HEK293 (cell line): ENCODE results near the gene DEFB125.

Experiments
- CTCF ChIA-PET: fragments of 350-600 bp; formaldehyde crosslinking; extraction: SDS; loops from one replicate; lab custom pipeline; 2021; ENCODE audit warnings: antibody characterized with exemption; lab: Yijun Ruan, JAX
- POLR2A ChIA-PET: fragments of 300-600 bp; formaldehyde crosslinking; extraction: SDS; loops from one replicate; lab custom pipeline; 2020; ENCODE audit warnings: antibody characterized with exemption, inconsistent platforms; lab: Yijun Ruan, JAX
- H3K27ac ChIP-seq: fragments of 200-500 bp; sonication (Bioruptor generic); 2 replicates; pipeline ENCODE4 v1.5.1; 2014; ENCODE audit warnings: low read depth, low read length, control low read depth, inconsistent platforms; ENCODE audit errors: extremely low read depth
- H3K36me3 ChIP-seq, 2 experiments: fragments of 200-500 bp in 1 of 2; sonication (Bioruptor generic) in 1 of 2; 1 replicate in 1 of 2; 2 replicates in 1 of 2; pipeline ENCODE4 v1.5.1; 2014 to 2017; ENCODE audit warnings: inconsistent platforms in 2 of 2, low read length in 2 of 2; ENCODE audit not compliant: control insufficient read depth in 2 of 2, insufficient read depth in 1 of 2
- H3K4me1 ChIP-seq: fragments of 200-500 bp; sonication (Bioruptor generic); 2 replicates; pipeline ENCODE4 v1.5.1; 2014; ENCODE audit warnings: mild to moderate bottlenecking, low read length, inconsistent platforms; ENCODE audit not compliant: control insufficient read depth, insufficient read depth
- H3K4me3 ChIP-seq: 2 replicates; pipeline ENCODE4 v1.5.1; 2011; ENCODE audit warnings: low read depth, mild to moderate bottlenecking, control low read depth, low read length, moderate library complexity
- H3K9me3 ChIP-seq: fragments of 200-500 bp; sonication (Bioruptor generic); 2 replicates; pipeline ENCODE4 v1.5.1; 2014; ENCODE audit warnings: low read depth, low read length, inconsistent platforms; ENCODE audit not compliant: control insufficient read depth, insufficient read depth
- ATF2 ChIP-seq: fragments of 450-650 bp; formaldehyde crosslinking; IDR thresholded peaks from 2 replicates; pipeline ENCODE4 v1.5.1; 2016; ENCODE audit warnings: missing biosample characterization, missing genetic modification characterization, low read depth
- KLF10 ChIP-seq: fragments of 450-650 bp; IDR thresholded peaks from 2 replicates; pipeline ENCODE4 v1.5.1; 2018; ENCODE audit warnings: missing biosample characterization, mild to moderate bottlenecking, missing genetic modification characterization
- PATZ1 ChIP-seq: fragments of 450-650 bp; formaldehyde crosslinking; IDR thresholded peaks from 2 replicates; pipeline ENCODE4 v1.5.1; 2016; ENCODE audit warnings: missing biosample characterization, missing genetic modification characterization
- YY1 ChIP-seq: fragments of 450-650 bp; formaldehyde crosslinking; IDR thresholded peaks from 2 replicates; pipeline ENCODE4 v1.5.1; 2018; ENCODE audit warnings: missing biosample characterization, missing genetic modification characterization
- ZBTB6 ChIP-seq: fragments of 450-650 bp; formaldehyde crosslinking; IDR thresholded peaks from 2 replicates; pipeline ENCODE4 v1.5.1; 2017; ENCODE audit warnings: missing biosample characterization, missing genetic modification characterization
- ZNF112 ChIP-seq: fragments of 450-650 bp; formaldehyde crosslinking; IDR thresholded peaks from 2 replicates; pipeline ENCODE4 v1.5.0; 2017; ENCODE audit warnings: missing biosample characterization, missing genetic modification characterization
- ZNF133 ChIP-seq: fragments of 450-650 bp; formaldehyde crosslinking; IDR thresholded peaks from 2 replicates; pipeline ENCODE4 v1.5.1; 2016; ENCODE audit warnings: missing biosample characterization, missing genetic modification characterization
- ZNF202 ChIP-seq: fragments of 450-650 bp; formaldehyde crosslinking; IDR thresholded peaks from 2 replicates; pipeline ENCODE4 v1.5.1; 2016; ENCODE audit warnings: missing biosample characterization, missing genetic modification characterization, borderline replicate concordance
- ZNF248 ChIP-seq: fragments of 450-650 bp; formaldehyde crosslinking; IDR thresholded peaks from 2 replicates; pipeline ENCODE4 v1.5.1; 2017; ENCODE audit warnings: missing biosample characterization, missing genetic modification characterization
- ZNF350 ChIP-seq: fragments of 450-650 bp; formaldehyde crosslinking; IDR thresholded peaks from 2 replicates; pipeline ENCODE4 v1.5.0; 2017; ENCODE audit warnings: missing biosample characterization, mild to moderate bottlenecking, missing genetic modification characterization
- ZNF398 ChIP-seq: fragments of 450-650 bp; formaldehyde crosslinking; IDR thresholded peaks from 2 replicates; pipeline ENCODE4 v1.5.1; 2017; ENCODE audit warnings: missing biosample characterization, missing genetic modification characterization
- ZNF404 ChIP-seq: fragments of 450-650 bp; formaldehyde crosslinking; IDR thresholded peaks from 2 replicates; pipeline ENCODE4 v1.5.1; 2017; ENCODE audit warnings: missing biosample characterization, missing genetic modification characterization
- ZNF426 ChIP-seq: fragments of 450-650 bp; formaldehyde crosslinking; IDR thresholded peaks from 2 replicates; pipeline ENCODE4 v1.5.1; 2017; ENCODE audit warnings: missing biosample characterization, missing genetic modification characterization, mild to moderate bottlenecking, inconsistent platforms, moderate library complexity
- ZNF513 ChIP-seq: fragments of 450-650 bp; IDR thresholded peaks from 2 replicates; pipeline ENCODE4 v1.5.1; 2018; ENCODE audit warnings: missing biosample characterization, missing genetic modification characterization
- ZNF530 ChIP-seq: fragments of 450-650 bp; formaldehyde crosslinking; IDR thresholded peaks from 2 replicates; pipeline ENCODE4 v1.5.1; 2016; ENCODE audit warnings: low read depth, missing biosample characterization, missing genetic modification characterization
- ZNF548 ChIP-seq: fragments of 450-650 bp; formaldehyde crosslinking; IDR thresholded peaks from 2 replicates; pipeline ENCODE4 v1.5.1; 2016; ENCODE audit warnings: missing biosample characterization, missing genetic modification characterization
- ZNF785 ChIP-seq: fragments of 450-650 bp; formaldehyde crosslinking; IDR thresholded peaks from 2 replicates; pipeline ENCODE4 v1.5.1; 2016; ENCODE audit warnings: missing biosample characterization, missing genetic modification characterization
- ZSCAN23 ChIP-seq: fragments of 450-650 bp; formaldehyde crosslinking; IDR thresholded peaks from 2 replicates; pipeline ENCODE4 v1.5.1; 2016; ENCODE audit warnings: missing biosample characterization, missing genetic modification characterization

Gene DEFB125

GRCh38 chr20:64766-65322 lies 22.6 kb upstream of the DEFB125 start:
- H3K27ac ChIP-seq, result no peak overlapping the region
- peaks cover 8% of the 10 kb centered on the region for H3K9me3 ChIP-seq
- POLR2A ChIA-PET, result no interaction called here
- H3K4me3 ChIP-seq, result no peak overlapping the region
- 0 out of 2 replicates have a peak, but pooled peaks have one; percentile 11 for TF ChIP-seq ZNF133 (tag by site-specific recombination)
- 0 out of 2 replicates have a peak, but pooled peaks have one; percentile 57 for TF ChIP-seq ZNF530
- TF ChIP-seq ZNF785, result peak; percentile 39; the same call in 1 of the 2 replicates
- TF ChIP-seq ZSCAN23 (tag by site-specific recombination), result no peak
- TF ChIP-seq ZNF350, result no peak
- H3K36me3 ChIP-seq, result no peaks in the 10 kb centered on the region; a peak in 1 of 3 replicates
- no peaks in the 10 kb centered on the region for H3K4me1 ChIP-seq
- CTCF ChIA-PET, result no interaction called here

GRCh38 chr20:77231-77630 lies 10.2 kb upstream of the DEFB125 start:
- Histone ChIP-seq H3K36me3 (no peaks in the 10 kb centered on the region), H3K4me1 (no peaks in the 10 kb centered on the region), H3K4me3 (no peak overlapping the region), H3K27ac (no peak overlapping the region), H3K9me3 (no peaks in the 10 kb centered on the region)
- ChIA-PET CTCF (no interaction called here), POLR2A (no interaction called here)
- TF ChIP-seq YY1 (tag by site-specific recombination) (no peak), ZNF202 (tag by site-specific recombination) (no peak), KLF10 (tag by site-specific recombination) (no peak), PATZ1 (no peak)

GRCh38 chr20:78338-78737 lies 9.1 kb upstream of the DEFB125 start:
- Histone ChIP-seq H3K4me3 (no peak overlapping the region), H3K4me1 (no peaks in the 10 kb centered on the region), H3K27ac (no peak overlapping the region), H3K36me3 (no peaks in the 10 kb centered on the region), H3K9me3 (no peaks in the 10 kb centered on the region)
- CTCF ChIA-PET, result no interaction called here
- POLR2A ChIA-PET, result no interaction called here
- no peak for TF ChIP-seq ZNF112 (tag by site-specific recombination)
- no peak for TF ChIP-seq ZBTB6 (tag by site-specific recombination)
- no peak for TF ChIP-seq ZNF426
- no peak for TF ChIP-seq ZNF513
- TF ChIP-seq ZNF548 (tag by site-specific recombination), result no peak

- Histone ChIP-seq H3K4me1 (no peaks in the 10 kb centered on the region), H3K9me3 (no peaks in the 10 kb centered on the region), H3K36me3 (no peaks in the 10 kb centered on the region), H3K4me3 (no peak overlapping the region), H3K27ac (no peak overlapping the region)
- ChIA-PET POLR2A (no interaction called here), CTCF (no interaction called here)
- TF ChIP-seq ZNF404, result no peak
- no peak for TF ChIP-seq ZNF248 (tag by site-specific recombination)
- no peak for TF ChIP-seq ATF2 (tag by site-specific recombination)
- TF ChIP-seq ZNF398 (tag by site-specific recombination), result no peak
These were observed 7.9 kb upstream of the DEFB125 start for GRCh38 chr20:79565-79964.
